SU-DHL-6 (cell line): ENCODE measurements around the gene LRRC1.

ENCODE experiments used
- CTCF ChIP-seq: fragments of 200-600 bp; sonication (generic); IDR thresholded peaks from one replicate; pipeline ENCODE4 v1.5.1; 2017; ENCODE audit warnings: antibody characterized with exemption, mild to moderate bottlenecking, low read length, moderate library complexity; ENCODE audit not compliant: insufficient read depth, poor library complexity, severe bottlenecking
- EZH2phosphoT487 ChIP-seq: fragments of 200-600 bp; sonication (generic), shearing (Covaris generic); conservative IDR thresholded peaks from 2 replicates; pipeline ENCODE4 v1.6.1; 2018; ENCODE audit warnings: mild to moderate bottlenecking, antibody characterized with exemption, low read length, moderate library complexity, mixed read lengths

- no peak for TF ChIP-seq CTCF
- no peak for TF ChIP-seq EZH2phosphoT487
Observed at GRCh38 chr6:53916804-53917463, 122.1 kb downstream of the LRRC1 start.
